H1 (cell line): ENCODE measurements around the gene COL5A1. TPM values are rescaled to one million over a fixed set of nuclear protein-coding genes. Genes with fewer than 3 reads are reported as not detected.

Experiments
- CTCF ChIA-PET: fragments of 300-600 bp; sonication (Branson Sonifier 250); formaldehyde crosslinking; loops from one replicate; lab custom pipeline; 2021; ENCODE audit not compliant: partially characterized antibody; lab: Charles Lee
- POLR2A ChIA-PET: fragments of 300-600 bp; sonication (Branson Sonifier 250); formaldehyde crosslinking; loops from one replicate; lab custom pipeline; 2021; ENCODE audit warnings: inconsistent platforms; ENCODE audit not compliant: partially characterized antibody; lab: Charles Lee
- DNase-seq, 2 experiments: peaks; one replicate each; pipeline versions ENCODE4 v3.0.0 to v3.0.0-alpha.2; 2010 to 2022; ENCODE audit warnings: low spot score in 2 of 2, low read depth in 1 of 2, mixed read lengths in 1 of 2
- FAIRE-seq: peaks from 2 replicates; lab custom pipeline; 2011; peaks lifted over from hg19 to GRCh38; lab: Jason Lieb, UNC
- H2AFZ ChIP-seq: 2 replicates; pipeline ENCODE4 v1.8.1; 2012; ENCODE audit warnings: low read length, inconsistent platforms
- H2AK5ac ChIP-seq: 2 replicates; pipeline ENCODE4 v1.6.1; 2013; ENCODE audit warnings: low read depth, low read length
- H2BK120ac ChIP-seq: replicated peaks from 2 replicates; pipeline ENCODE3; 2013; ENCODE audit warnings: low read depth, low read length, inconsistent platforms
- H2BK12ac ChIP-seq: 2 replicates; pipeline ENCODE4 v1.6.1; 2013; ENCODE audit warnings: low read depth, low read length
- H2BK15ac ChIP-seq: 2 replicates; pipeline ENCODE4 v1.6.1; 2013; ENCODE audit warnings: low read length
- H2BK20ac ChIP-seq: 2 replicates; pipeline ENCODE4 v1.6.1; 2013; ENCODE audit warnings: low read length
- H2BK5ac ChIP-seq: 2 replicates; pipeline ENCODE4 v1.6.1; 2013; ENCODE audit warnings: low read depth, low read length
- H3K14ac ChIP-seq: 2 replicates; pipeline ENCODE4 v1.6.1; 2013; ENCODE audit warnings: inconsistent platforms; ENCODE audit not compliant: insufficient read length
- H3K18ac ChIP-seq: 2 replicates; pipeline ENCODE4 v1.6.1; 2013; ENCODE audit warnings: low read length; ENCODE audit errors: extremely low read depth
- H3K23ac ChIP-seq: 2 replicates; pipeline ENCODE4 v1.6.1; 2013; ENCODE audit warnings: inconsistent platforms; ENCODE audit not compliant: insufficient read length
- H3K23me2 ChIP-seq: 2 replicates; pipeline ENCODE4 v1.6.1; 2013; ENCODE audit warnings: low read depth, low read length
- H3K27ac ChIP-seq: 2 replicates; pipeline ENCODE4 v1.6.1; 2011; ENCODE audit warnings: low read depth, low read length, inconsistent platforms
- H3K27me3 ChIP-seq, 4 experiments: replicated peaks in 1 of 4; 1 replicate in 1 of 4; 2 replicates in 3 of 4; pipeline versions ENCODE4 v1.6.1 to v1.8.1; 2011 to 2013; ENCODE audit warnings: low read length in 3 of 4, mild to moderate bottlenecking in 3 of 4, inconsistent platforms in 2 of 4, mixed read lengths in 2 of 4, moderate library complexity in 1 of 4; ENCODE audit not compliant: control insufficient read depth in 3 of 4, insufficient read depth in 3 of 4; ENCODE audit errors: extremely low read depth in 1 of 4
- H3K36me3 ChIP-seq, 4 experiments: 2 replicates each; pipeline versions ENCODE4 v1.6.1 to v1.8.1; 2011 to 2013; ENCODE audit warnings: mild to moderate bottlenecking in 4 of 4, low read length in 3 of 4, moderate library complexity in 2 of 4, control low read depth in 1 of 4, inconsistent platforms in 1 of 4; ENCODE audit not compliant: insufficient read depth in 4 of 4, control insufficient read depth in 2 of 4
- H3K4ac ChIP-seq: replicated peaks from 2 replicates; pipeline ENCODE3; 2013; ENCODE audit warnings: low read length, low read depth, mixed read lengths, inconsistent platforms; ENCODE audit not compliant: insufficient read length
- H3K4me1 ChIP-seq, 4 experiments: replicated peaks in 1 of 4; 1 replicate in 1 of 4; 2 replicates in 3 of 4; pipeline versions ENCODE4 v1.6.1 to v1.8.1; 2011 to 2013; ENCODE audit warnings: low read length in 3 of 4, inconsistent platforms in 2 of 4, mixed read lengths in 1 of 4; ENCODE audit not compliant: insufficient read depth in 4 of 4, control insufficient read depth in 3 of 4
- H3K4me2 ChIP-seq, 2 experiments: 2 replicates each; pipeline versions ENCODE4 v1.6.1 to v1.8.1; 2011 to 2013; ENCODE audit warnings: low read depth in 2 of 2, low read length in 2 of 2, control low read depth in 1 of 2, inconsistent platforms in 1 of 2, mild to moderate bottlenecking in 1 of 2; ENCODE audit not compliant: insufficient read depth in 1 of 2
- H3K4me3 ChIP-seq, 4 experiments: fragments of 200-600, 300-600 bp in 1 of 4; sonication (generic), shearing (Covaris generic), sonication (Bioruptor Twin) in 1 of 4; 2 replicates each; pipeline versions ENCODE4 v1.5.1 to v1.8.1; 2011 to 2016; ENCODE audit warnings: low read length in 4 of 4, low read depth in 3 of 4, control low read depth in 2 of 4, inconsistent platforms in 2 of 4, mild to moderate bottlenecking in 2 of 4, mixed read lengths in 1 of 4, moderate library complexity in 1 of 4; ENCODE audit not compliant: insufficient read depth in 2 of 4; ENCODE audit errors: extremely low read depth in 1 of 4
- H3K56ac ChIP-seq: replicated peaks from 2 replicates; pipeline ENCODE3; 2013; ENCODE audit warnings: low read depth, mild to moderate bottlenecking, mixed read lengths, low read length, inconsistent platforms; ENCODE audit not compliant: insufficient read length
- H3K79me1 ChIP-seq: 2 replicates; pipeline ENCODE4 v1.6.1; 2013; ENCODE audit warnings: low read depth, low read length, control low read depth
- H3K79me2 ChIP-seq, 2 experiments: 2 replicates each; pipeline versions ENCODE4 v1.6.1 to v1.8.1; 2012 to 2013; ENCODE audit warnings: low read length in 2 of 2, mild to moderate bottlenecking in 2 of 2, inconsistent platforms in 1 of 2; ENCODE audit not compliant: insufficient read depth in 2 of 2, control insufficient read depth in 1 of 2
- H3K9ac ChIP-seq, 4 experiments: replicated peaks in 1 of 4; 1 replicate in 1 of 4; 2 replicates in 3 of 4; pipeline versions ENCODE4 v1.6.1 to v1.8.1; 2011 to 2013; ENCODE audit warnings: low read depth in 3 of 4, low read length in 3 of 4, control low read depth in 2 of 4, mild to moderate bottlenecking in 2 of 4, moderate library complexity in 2 of 4, inconsistent platforms in 1 of 4; ENCODE audit errors: extremely low read depth in 1 of 4
- H3K9me3 ChIP-seq, 2 experiments: 2 replicates each; pipeline versions ENCODE4 v1.6.1 to v1.8.1; 2012 to 2013; ENCODE audit warnings: mild to moderate bottlenecking in 2 of 2, moderate library complexity in 2 of 2, control low read depth in 1 of 2, inconsistent platforms in 1 of 2, low read depth in 1 of 2, low read length in 1 of 2, mixed read lengths in 1 of 2; ENCODE audit not compliant: insufficient read depth in 2 of 2
- H4K20me1 ChIP-seq, 2 experiments: replicated peaks in 1 of 2; 2 replicates each; pipeline versions ENCODE3 to v1.8.1; 2011 to 2013; ENCODE audit warnings: inconsistent platforms in 2 of 2, low read length in 2 of 2, mild to moderate bottlenecking in 1 of 2; ENCODE audit not compliant: insufficient read depth in 2 of 2, control insufficient read depth in 1 of 2
- H4K5ac ChIP-seq: 2 replicates; pipeline ENCODE4 v1.6.1; 2013; ENCODE audit warnings: low read length, low read depth, mixed read lengths, inconsistent platforms; ENCODE audit not compliant: insufficient read length
- H4K8ac ChIP-seq: 2 replicates; pipeline ENCODE4 v1.8.0; 2013; ENCODE audit warnings: mild to moderate bottlenecking, moderate library complexity, low read length, inconsistent platforms; ENCODE audit not compliant: insufficient read depth; ENCODE audit errors: extremely low read depth
- H4K91ac ChIP-seq: replicated peaks from 2 replicates; pipeline ENCODE3; 2013; ENCODE audit warnings: low read length, mixed read lengths, inconsistent platforms; ENCODE audit not compliant: insufficient read length
- ATF2 ChIP-seq: IDR thresholded peaks from 2 replicates; pipeline ENCODE4 v1.6.1; 2012; ENCODE audit warnings: low read length, inconsistent platforms
- GTF2F1 ChIP-seq: IDR thresholded peaks from 2 replicates; pipeline ENCODE4 v1.6.1; 2012; ENCODE audit warnings: low read depth, low read length, improper control_type of control experiment, borderline replicate concordance
- PHF8 ChIP-seq: fragments of 200-600 bp; sonication (generic); conservative IDR thresholded peaks from 2 replicates; pipeline ENCODE4 v1.7.1; 2012; ENCODE audit warnings: low read depth, mild to moderate bottlenecking, inconsistent platforms, low read length, moderate library complexity
- SIN3A ChIP-seq, 2 experiments: IDR thresholded peaks in 1 of 2; conservative IDR thresholded peaks in 1 of 2; 2 replicates each; pipeline ENCODE4 v1.6.1; 2011 to 2012; ENCODE audit warnings: low read length in 2 of 2, improper control_type of control experiment in 1 of 2, low read depth in 1 of 2, mild to moderate bottlenecking in 1 of 2
- SUZ12 ChIP-seq: fragments of 200-600 bp; sonication (generic); IDR thresholded peaks from 2 replicates; pipeline ENCODE4 v1.6.1; 2012; ENCODE audit warnings: mild to moderate bottlenecking, inconsistent platforms, low read length, moderate library complexity, mixed read lengths
- TAF1 ChIP-seq: IDR thresholded peaks from 2 replicates; pipeline ENCODE4 v1.6.1; 2011; ENCODE audit warnings: mild to moderate bottlenecking, low read depth, low read length
- TAF7 ChIP-seq: optimal IDR thresholded peaks from 2 replicates; pipeline ENCODE3; 2011; ENCODE audit warnings: low read depth, mild to moderate bottlenecking, inconsistent platforms, low read length, moderate library complexity, borderline replicate concordance
- WGBS, 2 experiments: shearing (Covaris generic) in 1 of 2; methylation state at CpG; one replicate each; pipeline versions ENCODE4 v1.1.6 to v1.1.7; 2013 to 2015; ENCODE audit warnings: low lambda C conversion rate in 2 of 2, mixed read lengths in 2 of 2, inconsistent platforms in 1 of 2, low coverage in 1 of 2, missing lambda C conversion rate in 1 of 2; ENCODE audit not compliant: insufficient replicate concordance in 2 of 2, insufficient coverage in 1 of 2, insufficient read length in 1 of 2; ENCODE audit errors: extremely low coverage in 1 of 2, missing lambda C conversion rate in 1 of 2; 5-methylcytosine and 5-hydroxymethylcytosine counted together
- polyA plus RNA-seq, 7 experiments: library from polyadenylated mRNA; depleted of rRNA in 3 of 7; stranded (reverse) in 5 of 7; unstranded in 2 of 7; fragments of >200 nt in 5 of 7; fragments of 200-250 nt in 2 of 7; gene quantifications; 1 replicate in 5 of 7; 2 replicates in 1 of 7; 4 replicates in 1 of 7; pipeline versions ENCODE4 v1.2.1 to v1.2.3, GENCODE V29; 2011 to 2013; ENCODE audit warnings: missing spikeins in 2 of 7, mixed read lengths in 2 of 7
- total RNA-seq: library from RNA; stranded (reverse); fragmentation: NEBNext Ultra II Directional; extraction: Animal tissue kit (Norgen Biotek cat#: 25700); gene quantifications from 2 replicates; pipeline ENCODE4 v1.2.1, GENCODE V29; 2021

The COL5A1 gene
- total and polyA plus RNA-seq, 2 of the 8 experiments (the other 6 are each of a cell fraction or from before 2014, with no cell fraction given): 3.8 to 12.0 TPM

GRCh38 chr9:134736791-134737497 is 95.3 kb downstream of the COL5A1 start:
- Histone ChIP-seq H4K91ac (no peak overlapping the region), H3K79me1 (no peaks in the 10 kb centered on the region), H3K27me3 (no peaks in the 10 kb centered on the region), H2BK120ac (no peak overlapping the region), H3K4ac (no peak overlapping the region), H4K5ac (no peak overlapping the region), H2BK5ac (no peak overlapping the region), H3K27ac (no peak overlapping the region), H3K23ac (no peak overlapping the region), H2AFZ (no peak overlapping the region), H3K4me3 (no peak overlapping the region), H3K36me3 (no peaks in the 10 kb centered on the region; a peak in 1 of 8 replicates), H3K56ac (no peak overlapping the region), H2AK5ac (no peak overlapping the region), H4K8ac (no peak overlapping the region), H3K79me2 (no peaks in the 10 kb centered on the region), H3K9ac (no peak overlapping the region), H3K9me3 (no peaks in the 10 kb centered on the region), H4K20me1 (peaks cover 0 to 4% of the 10 kb centered on the region in 2 experiments), H3K18ac (no peak overlapping the region), H3K14ac (no peak overlapping the region), H3K23me2 (no peaks in the 10 kb centered on the region), H2BK12ac (no peak overlapping the region), H2BK15ac (no peak overlapping the region), H3K4me1 (peaks cover 0 to 7% (median 3%) of the 10 kb centered on the region in 4 experiments; a peak in 3 of 7 replicates), H3K4me2 (no peak overlapping the region), H2BK20ac (no peak overlapping the region)
- ChIA-PET CTCF (interaction anchor here (1.7 to 5.1 kb wide), 4 partner anchors 14 to 288 kb away, joined by 6 to 30 read pairs (median 8); no protein-coding TSS in a partner anchor), POLR2A (no interaction called here)
- FAIRE-seq: no peak
- no peak for TF ChIP-seq ATF2
- TF ChIP-seq SUZ12: no peak
- no peak for TF ChIP-seq SIN3A (conservative IDR thresholded peaks at IDR 0.05 in 1 of 2, IDR thresholded peaks at IDR 0.05 in 1 of 2; ENCODE audit: low read depth in 1 of 2, low read length in 2 of 2)
- TF ChIP-seq PHF8: no peak
- no peak for TF ChIP-seq TAF1
- TF ChIP-seq TAF7: no peak
- no peak for TF ChIP-seq GTF2F1
- no peak for DNase-seq
- 92% methylated on average over 18 of the region's 18 CpGs; no CpG with 5 or more reads in 1 of the 2 experiments for WGBS, 2 experiments
